Hepatocyte (in vitro differentiated cells): ENCODE measurements around the gene ESPNL.

Experiments
- CTCF ChIP-seq: fragments of 200-600 bp; sonication (generic); IDR thresholded peaks from 2 replicates; pipeline ENCODE4 v1.5.1; 2016; ENCODE audit warnings: antibody characterized with exemption, mild to moderate bottlenecking; ENCODE audit not compliant: poor library complexity
- EZH2 ChIP-seq: fragments of 200-600 bp; sonication (generic); IDR thresholded peaks from 2 replicates; pipeline ENCODE4 v1.6.1; 2016; ENCODE audit warnings: antibody characterized with exemption, mild to moderate bottlenecking, borderline replicate concordance
- EZH2phosphoT487 ChIP-seq: fragments of 200-600 bp; sonication (generic); IDR thresholded peaks from one replicate; pipeline ENCODE4 v1.6.1; 2018; ENCODE audit warnings: antibody characterized with exemption, mild to moderate bottlenecking, low read depth, moderate library complexity; ENCODE audit not compliant: unreplicated experiment, severe bottlenecking

- no peak for TF ChIP-seq CTCF
- TF ChIP-seq EZH2phosphoT487: no peak
- no peak for TF ChIP-seq EZH2
Observed at GRCh38 chr2:238084761-238085160, 15.4 kb upstream of the ESPNL start.
